ENCODE data around the gene ERBB4.

ERBB4 gene

GRCh38 chr2:211516537-211516936 is 1022.1 kb downstream of the ERBB4 start (continued):
- TF ChIP-seq PATZ1 (CRISPR knock-in tag; IDR thresholded peaks at IDR 0.05; ENCODE audit: borderline replicate concordance), result no peak

- ATAC-seq, result no peak
- no peak for TF ChIP-seq RARB (CRISPR knock-in tag; IDR thresholded peaks at IDR 0.05)
- no peak for TF ChIP-seq ZNF565 (CRISPR knock-in tag; conservative IDR thresholded peaks at IDR 0.05; ENCODE audit: low read depth)
- TF ChIP-seq TCF4 (CRISPR knock-in tag; IDR thresholded peaks at IDR 0.05; ENCODE audit: borderline replicate concordance), result no peak
These were observed 1024.6 kb downstream of the ERBB4 start for GRCh38 chr2:211514049-211514448.

- TF ChIP-seq ZNF565 (CRISPR knock-in tag; conservative IDR thresholded peaks at IDR 0.05; ENCODE audit: low read depth), result no peak
- no peak for TF ChIP-seq ZNF70 (CRISPR knock-in tag; IDR thresholded peaks at IDR 0.05)
- TF ChIP-seq CSRNP3 (CRISPR knock-in tag; IDR thresholded peaks at IDR 0.05), result no peak
- no peak for TF ChIP-seq ZNF8 (CRISPR knock-in tag; IDR thresholded peaks at IDR 0.05)
- no peak for TF ChIP-seq ESRRG (CRISPR knock-in tag; IDR thresholded peaks at IDR 0.05)
- no peak for TF ChIP-seq ZFP3 (CRISPR knock-in tag; IDR thresholded peaks at IDR 0.05)
- no peak for TF ChIP-seq CSDC2 (CRISPR knock-in tag; IDR thresholded peaks at IDR 0.05)
- TF ChIP-seq TOX (CRISPR knock-in tag; IDR thresholded peaks at IDR 0.05; ENCODE audit: borderline replicate concordance), result no peak
- TF ChIP-seq ZFP30 (CRISPR knock-in tag; IDR thresholded peaks at IDR 0.05), result no peak
- TF ChIP-seq TCF4 (CRISPR knock-in tag; IDR thresholded peaks at IDR 0.05; ENCODE audit: borderline replicate concordance), result no peak
- no peak for TF ChIP-seq CREB5 (CRISPR knock-in tag; IDR thresholded peaks at IDR 0.05; ENCODE audit: low read depth)
- no peak for TF ChIP-seq SNAI2 (CRISPR knock-in tag; IDR thresholded peaks at IDR 0.05)
- no peak for TF ChIP-seq OSR1 (CRISPR knock-in tag; IDR thresholded peaks at IDR 0.05)
- TF ChIP-seq TSHZ2 (CRISPR knock-in tag; IDR thresholded peaks at IDR 0.05), result no peak
- TF ChIP-seq PATZ1 (CRISPR knock-in tag; IDR thresholded peaks at IDR 0.05; ENCODE audit: borderline replicate concordance), result no peak
- no peak for TF ChIP-seq ISL1 (CRISPR knock-in tag; IDR thresholded peaks at IDR 0.05)
- ATAC-seq, result no peak
These were observed 1025.2 kb downstream of the ERBB4 start for GRCh38 chr2:211513446-211513845.

- no peak for ATAC-seq
- TF ChIP-seq ZFP3 (CRISPR knock-in tag; IDR thresholded peaks at IDR 0.05), result no peak
- TF ChIP-seq CSDC2 (CRISPR knock-in tag; IDR thresholded peaks at IDR 0.05), result no peak
- no peak for TF ChIP-seq PPARA (CRISPR knock-in tag; IDR thresholded peaks at IDR 0.05; ENCODE audit: borderline replicate concordance)
- no peak for TF ChIP-seq ESRRG (CRISPR knock-in tag; IDR thresholded peaks at IDR 0.05)
- no peak for TF ChIP-seq BACH2 (CRISPR knock-in tag; IDR thresholded peaks at IDR 0.05; ENCODE audit: borderline replicate concordance)
- no peak for TF ChIP-seq CSRNP3 (CRISPR knock-in tag; IDR thresholded peaks at IDR 0.05)
- TF ChIP-seq ZNF70 (CRISPR knock-in tag; IDR thresholded peaks at IDR 0.05), result no peak
- no peak for TF ChIP-seq SNAI2 (CRISPR knock-in tag; IDR thresholded peaks at IDR 0.05)
- TF ChIP-seq ZNF565 (CRISPR knock-in tag; conservative IDR thresholded peaks at IDR 0.05; ENCODE audit: low read depth), result no peak
- TF ChIP-seq OSR1 (CRISPR knock-in tag; IDR thresholded peaks at IDR 0.05), result no peak
- no peak for TF ChIP-seq ISL1 (CRISPR knock-in tag; IDR thresholded peaks at IDR 0.05)
- no peak for TF ChIP-seq TCF4 (CRISPR knock-in tag; IDR thresholded peaks at IDR 0.05; ENCODE audit: borderline replicate concordance)
- no peak for TF ChIP-seq TSHZ2 (CRISPR knock-in tag; IDR thresholded peaks at IDR 0.05)
- no peak for TF ChIP-seq ZNF8 (CRISPR knock-in tag; IDR thresholded peaks at IDR 0.05)
- no peak for TF ChIP-seq ZFP30 (CRISPR knock-in tag; IDR thresholded peaks at IDR 0.05)
- no peak for TF ChIP-seq ZC3H10 (CRISPR knock-in tag; IDR thresholded peaks at IDR 0.05)
- TF ChIP-seq RARB (CRISPR knock-in tag; IDR thresholded peaks at IDR 0.05), result no peak
- TF ChIP-seq ARNTL (CRISPR knock-in tag; IDR thresholded peaks at IDR 0.05; ENCODE audit: borderline replicate concordance, low read depth), result no peak
- no peak for TF ChIP-seq TOX (CRISPR knock-in tag; IDR thresholded peaks at IDR 0.05; ENCODE audit: borderline replicate concordance)
These were observed 1025.8 kb downstream of the ERBB4 start for GRCh38 chr2:211512806-211513205.

All from SK-N-SH treated with all-trans-retinoic acid at 6 μM for 48 hours (cell line).